Natural killer cell treated with Interleukin-12 subunit alpha and Interleukin-12 subunit beta and Interleukin-15 and Interleukin-18, amount 100 ng/mL, for 72 hours (primary cell): ENCODE data around the gene INMT. TPM values are rescaled to one million over a fixed set of nuclear protein-coding genes. Genes with fewer than 3 reads are reported as not detected.

Source experiments
- ATAC-seq, 2 donors: fragments of 150-1000 bp; cut with Tn5 transposase in 1 of 2; sonication (Bioruptor Pico), chemical (Tn5 transposase) in 1 of 2; 2 replicates each; pipeline ENCODE4 v1.10.0; 2021
- DNase-seq: peaks from one replicate; pipeline ENCODE4 v3.0.0; 2022; ENCODE audit warnings: low spot score
- H3K27ac Mint-ChIP-seq, 2 donors: 1 replicate in 1 of 2; 2 replicates in 1 of 2; pipeline ENCODE4 v1.8.0; 2022; ENCODE audit warnings: mixed read lengths in 2 of 2, mild to moderate bottlenecking in 1 of 2, moderate library complexity in 1 of 2
- H3K27me3 Mint-ChIP-seq, 2 donors: 1 replicate in 1 of 2; 2 replicates in 1 of 2; pipeline ENCODE4 v1.8.0; 2022; ENCODE audit warnings: mixed read lengths in 2 of 2
- H3K36me3 Mint-ChIP-seq: one replicate; pipeline ENCODE4 v1.8.0; 2022; ENCODE audit warnings: mixed read lengths
- H3K4me1 Mint-ChIP-seq, 2 donors: 1 replicate in 1 of 2; 2 replicates in 1 of 2; pipeline ENCODE4 v1.8.0; 2022; ENCODE audit warnings: low read depth in 2 of 2, mixed read lengths in 2 of 2, mild to moderate bottlenecking in 1 of 2
- H3K4me3 Mint-ChIP-seq: one replicate; pipeline ENCODE4 v1.8.0; 2022; ENCODE audit warnings: mixed read lengths
- H3K9me3 Mint-ChIP-seq: 2 replicates; pipeline ENCODE4 v1.8.0; 2022; ENCODE audit warnings: mixed read lengths
- total RNA-seq, 2 donors: library from RNA; stranded (reverse); gene quantifications; one replicate each; pipeline ENCODE4 v1.2.3, GENCODE V29; 2022

Gene INMT
- total RNA-seq, result under 1 TPM in 1 of 2 donors, not detected in 1; 0.33 TPM

DNA sequence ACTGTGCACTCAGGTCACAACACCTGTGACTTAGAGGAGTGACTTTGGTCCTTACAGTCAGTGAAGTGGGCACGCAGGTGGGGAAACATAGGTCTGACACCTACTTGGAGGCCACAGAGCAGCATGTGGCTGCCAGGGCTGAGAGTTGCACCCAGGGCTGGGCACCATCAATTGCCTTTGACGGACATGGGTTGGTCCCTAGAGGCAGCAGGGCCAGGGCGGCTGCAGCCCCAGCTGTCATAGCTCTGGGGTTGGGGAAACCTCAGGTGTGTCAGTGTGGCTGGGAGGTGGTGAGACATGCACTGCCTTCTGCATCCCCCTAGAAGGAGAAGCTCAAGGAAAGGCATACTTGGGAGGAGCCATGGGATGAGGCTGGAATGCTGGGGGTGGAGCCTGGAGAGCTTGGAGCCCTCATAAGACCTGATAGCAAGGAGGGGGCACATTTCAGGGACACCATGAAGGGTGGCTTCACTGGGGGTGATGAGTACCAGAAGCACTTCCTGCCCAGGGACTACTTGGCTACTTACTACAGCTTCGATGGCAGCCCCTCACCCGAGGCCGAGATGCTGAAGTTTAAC is at the start of gene INMT:
INMT (plus strand) TSS at position 440 of the 578 bp plus-strand sequence; CDS start at position 456, 16 bp downstream.
- H3K9me3 Mint-ChIP-seq, result no peaks in the 10 kb centered on the region

DNA sequence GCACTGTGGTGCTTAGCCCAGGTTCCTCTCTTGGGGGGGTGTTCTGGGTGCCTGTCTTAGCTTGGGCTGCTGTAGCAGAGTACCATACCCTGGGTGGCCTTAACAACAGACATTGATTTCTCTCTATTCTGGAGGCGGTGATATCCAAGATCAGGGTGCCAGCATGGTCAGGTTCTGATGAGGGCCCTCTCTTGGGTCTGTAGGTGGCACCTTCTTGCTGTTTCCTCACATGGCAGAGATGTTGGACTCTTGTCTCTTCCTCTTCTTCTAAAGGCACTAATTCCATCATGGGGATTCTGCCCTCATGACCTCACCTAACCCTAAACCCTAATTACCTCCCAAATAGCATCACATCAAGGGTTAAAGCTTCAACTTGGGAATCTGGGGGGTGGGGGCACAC is 49.7 kb upstream of the INMT start:
- no peaks in the 10 kb centered on the region for H3K36me3 Mint-ChIP-seq
- no peak overlapping the region for H3K27ac Mint-ChIP-seq
- no peaks in the 10 kb centered on the region for H3K27me3 Mint-ChIP-seq
- H3K4me1 Mint-ChIP-seq, result peaks cover 0 to 3% of the 10 kb centered on the region in 2 donors
- H3K9me3 Mint-ChIP-seq, result no peaks in the 10 kb centered on the region
- H3K4me3 Mint-ChIP-seq, result no peak overlapping the region
- ATAC-seq (no peak), DNase-seq (peak; percentile 58)

More for the DNA sequence above, at the start of gene INMT:
- Mint-ChIP-seq H3K27ac (no peak within 1 kb of the TSS), H3K36me3 (no peaks in the 10 kb centered on the region), H3K4me3 (no peak within 1 kb of the TSS), H3K27me3 (peaks cover 0 to 10% of the 10 kb centered on the region in 2 donors), H3K4me1 (no peaks in the 10 kb centered on the region)
- ATAC-seq (no peak), DNase-seq (no peak)

DNA sequence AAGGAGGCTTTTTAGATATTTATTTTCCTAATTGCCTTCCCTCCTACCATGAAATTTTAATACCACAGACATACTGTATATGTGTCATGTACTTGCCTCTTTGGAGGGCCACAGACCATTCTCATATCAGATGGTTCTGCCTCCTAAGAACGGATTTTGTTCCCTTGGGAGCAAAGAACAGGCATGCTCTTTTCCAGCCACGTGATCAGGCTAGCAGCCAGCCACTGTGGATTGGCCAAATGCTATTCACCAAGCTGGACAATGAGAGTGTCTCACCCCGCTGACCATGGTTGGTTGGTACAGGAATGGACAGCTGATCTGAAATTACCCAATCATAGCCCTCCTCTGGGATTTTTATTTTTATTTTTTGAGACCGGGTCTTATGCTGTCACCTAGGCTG is 48.2 kb upstream of the INMT start:
- Mint-ChIP-seq H3K4me3 (no peak overlapping the region), H3K9me3 (no peaks in the 10 kb centered on the region), H3K27ac (no peak overlapping the region), H3K4me1 (peaks cover 0 to 3% of the 10 kb centered on the region in 2 donors), H3K27me3 (no peaks in the 10 kb centered on the region), H3K36me3 (no peaks in the 10 kb centered on the region)
- ATAC-seq (no peak), DNase-seq (peak; percentile 35)

DNA sequence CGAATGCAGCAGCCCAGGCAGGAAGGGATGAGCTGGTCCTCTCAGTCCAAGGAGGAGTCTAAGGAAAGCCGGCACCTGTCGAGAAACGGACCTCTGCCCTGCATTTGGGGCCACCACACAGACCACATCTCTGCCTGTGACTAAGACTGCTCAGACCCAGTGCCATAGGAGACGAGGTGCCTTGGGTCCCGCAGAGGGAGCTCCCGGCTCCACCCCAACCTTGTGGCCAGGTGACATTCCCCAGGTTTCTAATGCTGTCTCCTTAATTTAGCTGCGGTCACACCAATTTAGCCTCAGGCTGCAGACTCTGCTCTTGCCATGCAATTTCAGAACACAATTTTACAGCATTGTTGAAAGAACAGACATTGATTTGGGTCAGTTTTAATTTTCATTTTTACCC is 46.9 kb upstream of the INMT start:
- ATAC-seq (no peak), DNase-seq (peak; percentile 18)
- no peak overlapping the region for H3K27ac Mint-ChIP-seq
- H3K36me3 Mint-ChIP-seq, result no peaks in the 10 kb centered on the region
- H3K4me1 Mint-ChIP-seq, result peaks cover 0 to 3% of the 10 kb centered on the region in 2 donors
- no peak overlapping the region for H3K4me3 Mint-ChIP-seq
- H3K27me3 Mint-ChIP-seq, result no peaks in the 10 kb centered on the region
- H3K9me3 Mint-ChIP-seq, result no peaks in the 10 kb centered on the region

DNA sequence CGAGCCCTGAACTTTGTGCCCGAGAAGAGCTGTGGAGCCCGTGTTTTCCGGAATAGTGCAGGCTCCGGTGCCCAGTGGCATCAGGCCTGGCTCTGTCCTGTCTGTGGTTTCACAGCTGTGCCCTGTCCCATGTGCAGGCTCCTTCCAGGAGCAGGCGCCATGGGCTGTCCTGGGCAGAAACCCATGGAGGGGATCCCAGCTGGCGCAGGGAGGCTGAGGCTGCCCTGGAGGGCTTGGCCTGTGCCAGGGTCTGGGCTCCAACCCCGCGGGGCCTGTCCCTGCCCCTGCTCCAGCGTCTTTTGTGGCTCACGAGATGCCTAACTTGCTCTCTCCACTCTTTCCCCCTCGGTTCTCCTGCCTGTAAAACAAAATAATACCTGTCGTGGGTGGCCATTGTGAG is 46.3 kb upstream of the INMT start:
- no peak overlapping the region for H3K27ac Mint-ChIP-seq
- ATAC-seq, result no peak
- peak; percentile 49 for DNase-seq
- H3K4me1 Mint-ChIP-seq, result peaks cover 0 to 3% of the 10 kb centered on the region in 2 donors
- H3K36me3 Mint-ChIP-seq, result no peaks in the 10 kb centered on the region
- H3K4me3 Mint-ChIP-seq, result no peak overlapping the region
- H3K27me3 Mint-ChIP-seq, result no peaks in the 10 kb centered on the region
- H3K9me3 Mint-ChIP-seq, result no peaks in the 10 kb centered on the region

DNA sequence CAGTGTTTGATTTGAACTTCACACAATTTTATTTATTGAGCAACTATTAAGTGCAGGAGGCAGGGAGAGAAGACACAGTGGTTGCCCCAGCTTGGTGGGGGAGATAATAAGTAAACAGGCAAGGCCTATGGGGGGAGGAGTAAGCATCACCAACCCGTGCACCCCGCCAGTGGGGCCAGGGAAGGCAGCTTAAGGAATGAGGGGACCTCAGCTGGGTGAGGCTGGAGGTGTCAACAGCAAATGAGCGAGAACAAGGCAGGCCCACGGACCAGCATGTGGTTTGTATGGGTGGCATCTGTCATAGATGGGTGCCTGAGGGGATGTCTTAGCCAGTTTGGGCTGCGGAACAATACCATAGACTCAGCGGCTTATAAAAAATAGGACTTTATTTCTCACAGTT is 45.6 kb upstream of the INMT start:
- Mint-ChIP-seq H3K27me3 (no peaks in the 10 kb centered on the region), H3K27ac (no peak overlapping the region), H3K9me3 (no peaks in the 10 kb centered on the region), H3K4me3 (no peak overlapping the region), H3K36me3 (no peaks in the 10 kb centered on the region), H3K4me1 (peaks cover 0 to 3% of the 10 kb centered on the region in 2 donors)
- ATAC-seq (no peak), DNase-seq (no peak)

DNA sequence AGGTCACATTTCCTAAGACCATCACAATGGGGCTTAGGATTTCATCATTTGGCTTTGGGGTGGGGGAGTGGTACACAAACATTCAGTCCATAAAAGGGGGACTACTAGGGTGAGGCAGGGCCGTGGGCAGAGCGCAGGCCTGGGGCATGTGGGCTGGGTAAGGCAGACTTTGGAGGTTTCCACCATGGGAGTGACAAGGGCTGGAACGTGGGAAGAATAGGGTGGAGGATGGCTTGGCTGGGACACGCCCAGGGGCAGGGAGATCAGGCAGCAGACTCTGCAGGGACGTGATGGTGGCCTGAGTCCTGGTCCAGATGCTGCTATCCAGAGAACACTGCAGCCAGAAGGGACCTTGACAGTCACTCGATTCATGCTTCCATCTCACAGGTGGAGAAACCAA is 45.0 kb upstream of the INMT start:
- ATAC-seq (no peak), DNase-seq (no peak)
- Mint-ChIP-seq H3K9me3 (no peaks in the 10 kb centered on the region), H3K36me3 (no peaks in the 10 kb centered on the region), H3K4me1 (peaks cover 0 to 3% of the 10 kb centered on the region in 2 donors), H3K4me3 (no peak overlapping the region), H3K27me3 (no peaks in the 10 kb centered on the region), H3K27ac (no peak overlapping the region)

DNA sequence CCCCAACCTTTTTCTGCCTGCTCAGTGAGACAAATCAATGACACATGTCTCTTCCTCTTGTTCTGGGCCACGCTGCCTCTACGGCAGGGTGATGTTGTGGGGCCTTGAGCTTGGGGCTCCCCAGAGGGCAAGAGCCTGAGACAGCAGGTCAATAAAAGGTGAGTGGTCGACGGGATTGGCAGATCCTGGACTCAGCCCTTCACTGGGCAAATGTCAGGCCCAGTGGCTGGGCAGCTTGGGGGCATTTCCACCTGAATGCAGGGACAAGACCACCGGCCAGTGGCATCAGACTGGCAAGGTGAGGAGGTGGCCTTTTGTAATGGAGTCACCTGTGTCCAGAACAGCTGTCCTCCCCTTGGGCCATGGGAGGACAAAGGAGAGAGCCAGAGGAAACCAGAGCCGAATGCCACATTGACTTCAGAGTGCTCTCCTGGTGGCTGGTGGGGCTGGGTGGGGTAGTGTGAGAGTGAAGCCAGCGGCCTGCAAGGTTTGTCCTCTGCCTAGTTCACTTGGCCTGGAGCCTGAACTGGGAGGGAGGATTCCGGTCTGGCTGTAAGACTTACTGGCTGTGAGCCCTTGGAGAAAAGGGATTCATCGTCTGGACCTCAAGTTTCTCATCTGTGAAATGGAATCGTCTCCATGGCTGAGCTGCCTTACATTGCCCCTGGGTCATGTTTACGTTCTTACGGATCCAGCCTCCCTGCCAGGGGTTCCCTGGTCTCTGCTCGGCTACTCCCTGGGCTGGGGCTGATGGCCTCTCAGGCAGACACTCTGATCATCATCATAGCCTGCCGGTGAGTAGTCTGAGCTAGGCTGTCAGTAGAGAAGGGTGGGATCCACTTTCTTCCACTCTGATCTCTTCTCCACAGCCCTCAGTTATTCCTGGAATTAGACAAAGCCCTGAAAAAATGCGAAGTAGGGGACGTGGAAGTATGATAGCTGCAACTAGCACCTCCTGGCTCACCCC is 44.3 kb upstream of the INMT start:
- DNase-seq, result no peak
- Mint-ChIP-seq H3K9me3 (no peaks in the 10 kb centered on the region), H3K4me1 (peaks cover 0 to 3% of the 10 kb centered on the region in 2 donors), H3K27me3 (no peaks in the 10 kb centered on the region), H3K27ac (no peak overlapping the region), H3K4me3 (no peak overlapping the region), H3K36me3 (no peaks in the 10 kb centered on the region)
- ATAC-seq, result no peak

DNA sequence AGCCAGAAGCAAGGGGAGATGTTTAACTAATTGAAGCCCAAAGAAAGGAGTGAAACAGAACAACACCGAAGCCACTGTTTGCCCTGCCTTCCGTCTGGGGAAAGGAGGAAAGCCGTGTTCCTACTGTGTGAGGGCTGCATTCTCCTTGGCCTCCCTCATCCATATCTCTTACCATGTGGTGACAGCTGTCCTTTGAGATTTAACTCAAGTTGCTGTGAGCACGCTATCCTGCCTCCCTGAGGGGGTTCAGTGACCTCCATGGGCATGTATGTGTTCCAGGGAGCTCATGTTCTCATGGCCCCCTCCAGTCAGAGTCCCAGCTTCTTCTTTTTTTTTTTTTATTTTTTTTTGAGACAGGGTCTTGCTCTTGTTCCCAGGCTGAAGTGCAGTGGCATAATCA is 43.5 kb upstream of the INMT start:
- Mint-ChIP-seq H3K27me3 (no peaks in the 10 kb centered on the region), H3K9me3 (no peaks in the 10 kb centered on the region), H3K36me3 (no peaks in the 10 kb centered on the region), H3K27ac (no peak overlapping the region), H3K4me1 (peaks cover 0 to 3% of the 10 kb centered on the region in 2 donors), H3K4me3 (no peak overlapping the region)
- no peak for ATAC-seq
- no peak for DNase-seq

DNA sequence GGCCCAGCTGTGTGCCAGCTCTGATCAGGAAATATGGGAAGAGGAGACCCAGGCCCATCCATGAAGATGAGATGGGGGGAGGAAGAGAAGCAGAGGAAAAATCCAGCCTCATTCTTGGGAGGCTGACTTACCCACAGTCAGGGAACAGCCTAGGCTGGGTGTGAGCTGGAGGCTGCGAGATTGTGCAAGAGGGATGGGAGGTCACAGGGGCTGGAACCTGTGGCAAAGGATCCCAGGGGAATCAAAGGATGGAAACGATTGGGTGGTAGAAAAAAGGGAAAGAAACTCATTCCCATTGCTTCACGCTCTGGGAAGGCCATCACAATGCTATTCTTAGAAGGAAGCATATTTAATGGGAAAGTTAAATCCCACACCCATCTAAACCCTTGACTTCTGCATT is 43.0 kb upstream of the INMT start:
- H3K9me3 Mint-ChIP-seq, result no peaks in the 10 kb centered on the region
- ATAC-seq (no peak), DNase-seq (no peak)
- no peaks in the 10 kb centered on the region for H3K27me3 Mint-ChIP-seq
- H3K4me3 Mint-ChIP-seq, result no peak overlapping the region
- no peak overlapping the region for H3K27ac Mint-ChIP-seq
- peaks cover 0 to 3% of the 10 kb centered on the region in 2 donors for H3K4me1 Mint-ChIP-seq
- H3K36me3 Mint-ChIP-seq, result no peaks in the 10 kb centered on the region

DNA sequence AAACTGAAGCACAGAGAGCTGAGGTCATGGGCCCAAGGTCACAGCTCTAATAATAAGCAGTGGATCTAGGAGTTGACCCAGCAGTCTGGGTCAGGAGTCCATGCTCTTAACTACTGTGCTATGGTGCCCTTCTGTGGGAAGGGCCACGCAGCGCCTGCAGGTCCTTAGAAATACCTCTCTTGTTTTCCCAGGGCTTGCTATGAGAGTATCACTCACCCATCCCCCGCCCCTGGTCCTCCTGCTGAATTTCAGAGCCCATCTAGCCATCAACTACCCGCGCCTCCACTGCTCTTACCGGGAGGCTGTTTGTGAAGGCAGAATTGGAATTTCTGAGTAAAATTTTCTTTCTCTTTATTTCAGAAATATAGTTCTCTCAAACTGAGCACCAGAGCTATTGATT is 42.4 kb upstream of the INMT start:
- Mint-ChIP-seq H3K36me3 (no peaks in the 10 kb centered on the region), H3K4me3 (no peak overlapping the region), H3K9me3 (no peaks in the 10 kb centered on the region), H3K27ac (no peak overlapping the region), H3K27me3 (no peaks in the 10 kb centered on the region), H3K4me1 (peaks cover 0 to 3% of the 10 kb centered on the region in 2 donors)
- ATAC-seq, result no peak
- no peak for DNase-seq

DNA sequence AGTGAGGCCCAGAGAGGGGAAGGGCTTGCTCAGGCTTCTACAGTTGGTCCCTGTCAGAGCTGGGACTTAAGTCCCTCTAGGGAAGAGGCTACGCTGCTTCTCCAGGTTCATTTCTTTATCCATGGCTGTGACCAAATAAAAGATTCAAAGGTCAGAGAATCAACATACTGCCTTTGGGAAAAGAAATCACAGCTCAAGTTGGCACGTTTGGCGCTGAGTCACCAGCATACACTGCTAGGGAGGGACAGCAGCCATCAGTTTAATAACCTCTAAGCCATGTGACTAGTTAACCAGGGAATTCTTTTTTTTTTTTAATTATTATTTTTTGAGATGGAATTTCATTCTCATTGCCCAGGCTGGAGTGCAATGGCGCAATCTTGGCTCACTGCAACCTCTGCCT is 41.3 kb upstream of the INMT start:
- Mint-ChIP-seq H3K27ac (no peak overlapping the region), H3K27me3 (no peaks in the 10 kb centered on the region), H3K4me3 (no peak overlapping the region), H3K9me3 (no peaks in the 10 kb centered on the region), H3K4me1 (peaks cover 0 to 3% of the 10 kb centered on the region in 2 donors), H3K36me3 (no peaks in the 10 kb centered on the region)
- DNase-seq, result no peak
- ATAC-seq, result no peak

DNA sequence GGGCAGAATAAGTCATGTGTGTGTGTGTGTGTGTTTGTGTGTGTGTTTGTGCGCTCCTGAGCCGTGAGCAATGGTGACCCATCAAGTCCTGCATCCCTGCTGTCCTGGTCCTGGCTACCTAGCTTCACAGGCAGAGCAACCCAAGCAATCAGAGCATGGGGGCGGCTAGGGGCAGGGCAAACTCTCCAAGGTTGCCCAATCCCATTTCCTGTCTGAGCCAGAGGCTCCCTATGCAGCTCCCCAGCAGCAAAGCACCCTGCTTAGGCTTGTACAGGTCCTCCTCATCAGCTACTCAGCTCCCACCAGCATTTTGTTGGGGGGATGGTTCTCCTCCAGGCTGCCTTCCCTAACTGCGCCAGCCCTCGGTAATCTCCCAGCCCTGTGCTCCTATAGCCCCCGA is 38.5 kb upstream of the INMT start:
- no peak for DNase-seq
- peaks cover 15% of the 10 kb centered on the region for H3K36me3 Mint-ChIP-seq
- ATAC-seq, result no peak
- H3K4me1 Mint-ChIP-seq, result no peaks in the 10 kb centered on the region
- no peaks in the 10 kb centered on the region for H3K27me3 Mint-ChIP-seq
- H3K27ac Mint-ChIP-seq, result no peak overlapping the region
- H3K9me3 Mint-ChIP-seq, result peaks cover 7% of the 10 kb centered on the region
- no peak overlapping the region for H3K4me3 Mint-ChIP-seq

DNA sequence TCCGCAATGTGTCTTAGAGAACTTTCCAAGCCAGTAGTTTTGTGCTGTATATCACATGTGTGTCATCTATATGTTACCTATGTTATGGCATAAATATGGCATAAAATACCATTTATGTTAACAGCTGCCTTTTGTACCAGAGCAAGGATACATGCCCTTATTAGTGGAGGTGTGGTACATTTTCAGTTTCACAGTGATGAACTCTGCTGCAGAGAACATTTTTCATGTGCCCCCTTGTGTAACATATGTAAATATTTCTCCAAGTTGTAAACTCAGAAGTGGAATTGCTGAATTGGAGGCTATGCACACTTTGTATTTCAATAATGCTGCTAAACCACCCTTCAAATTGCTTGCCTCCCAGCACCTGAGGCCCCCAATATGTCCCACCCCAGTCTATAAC is 37.8 kb upstream of the INMT start:
- H3K27me3 Mint-ChIP-seq, result no peaks in the 10 kb centered on the region
- H3K4me3 Mint-ChIP-seq, result no peak overlapping the region
- H3K4me1 Mint-ChIP-seq, result no peaks in the 10 kb centered on the region
- ATAC-seq, result no peak
- H3K27ac Mint-ChIP-seq, result no peak overlapping the region
- peaks cover 21% of the 10 kb centered on the region for H3K36me3 Mint-ChIP-seq
- DNase-seq, result no peak
- H3K9me3 Mint-ChIP-seq, result peaks cover 10% of the 10 kb centered on the region
